ENCODE data around the gene SETBP1.
"Not testable (repeated sequence)": the region's sequence is repeated elsewhere in the genome, so short reads cannot be mapped to it uniquely, and the experiment has no call there.

Gene SETBP1

DNA sequence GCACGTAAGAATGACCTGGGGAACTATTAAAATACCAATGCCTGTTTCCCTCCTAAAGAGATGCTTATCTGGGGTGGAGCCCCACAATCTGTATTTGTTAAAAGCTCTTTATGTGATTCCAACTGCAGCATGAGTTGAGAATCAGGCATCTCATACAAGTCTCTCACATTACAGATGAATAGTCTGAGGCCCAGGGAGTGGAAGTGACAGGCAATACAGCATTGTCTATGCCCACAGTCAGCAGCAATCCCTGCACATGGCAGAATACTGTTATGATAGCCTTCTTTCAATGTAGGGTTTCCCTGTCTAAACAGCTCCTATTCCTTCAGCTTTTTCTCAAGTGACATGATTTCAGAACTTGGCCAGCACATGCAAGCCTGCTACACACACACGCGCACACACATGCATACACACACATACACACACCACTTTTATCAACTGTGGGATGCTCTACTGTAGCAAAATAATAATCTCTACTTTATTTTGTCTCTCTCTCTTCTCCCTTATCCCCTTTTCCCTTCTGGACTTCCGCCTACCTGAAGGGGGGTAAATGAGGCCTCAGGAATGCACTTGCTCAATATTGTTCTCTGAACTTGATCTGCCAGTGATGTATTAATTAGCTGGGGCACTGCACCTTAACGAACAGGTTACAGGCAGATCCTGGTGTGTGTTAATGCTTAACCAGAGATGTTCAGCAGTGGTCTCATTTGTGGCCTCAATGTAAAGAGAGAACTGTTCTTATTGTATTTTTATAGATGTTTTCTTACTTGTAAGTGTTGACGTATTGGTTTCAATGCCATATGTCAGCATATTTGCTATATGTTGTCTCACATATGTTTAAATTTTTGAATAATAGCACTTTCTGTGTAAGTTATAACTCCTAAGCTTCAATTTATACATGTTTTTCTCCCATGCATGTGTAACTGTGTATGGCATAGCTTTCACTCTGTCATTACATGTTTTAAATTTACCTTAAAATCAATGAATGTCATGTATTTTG lies 116.0 kb downstream of the SETBP1 start:
- DNase-seq, result no peak

GRCh38 chr18:44798433-44799048 lies 117.9 kb downstream of the SETBP1 start:
- DNase-seq, result no peak

DNA sequence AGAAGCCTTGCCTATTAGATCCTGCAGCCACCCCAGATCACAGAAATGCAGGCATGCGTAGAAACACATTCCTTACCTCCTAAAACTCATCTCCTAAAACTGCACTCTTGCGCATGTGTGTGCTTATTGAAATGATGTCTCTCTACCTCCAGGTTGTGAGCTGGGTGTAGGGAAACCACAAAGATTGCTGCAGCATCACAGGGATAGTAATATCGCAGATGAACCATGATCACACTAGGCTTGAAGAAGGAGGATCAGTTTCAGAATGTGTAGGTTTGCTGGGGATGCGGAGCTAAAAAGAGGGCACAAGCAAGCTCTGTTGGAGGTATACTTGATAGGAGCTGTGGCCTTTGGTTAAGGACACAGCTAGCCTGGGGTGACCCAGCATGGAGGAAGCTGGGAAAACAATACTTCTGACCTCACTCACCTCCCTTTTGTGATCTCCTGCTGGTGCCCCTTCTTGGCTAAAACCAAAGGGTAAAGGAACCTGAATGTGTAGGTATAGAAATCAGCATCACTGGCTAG lies 118.8 kb downstream of the SETBP1 start:
- no peak for DNase-seq

GRCh38 chr18:44799907-44800421 lies 119.3 kb downstream of the SETBP1 start:
- DNase-seq, result no peak

GRCh38 chr18:44800766-44801165 lies 120.1 kb downstream of the SETBP1 start:
- DNase-seq, result not testable (repeated sequence)

DNA sequence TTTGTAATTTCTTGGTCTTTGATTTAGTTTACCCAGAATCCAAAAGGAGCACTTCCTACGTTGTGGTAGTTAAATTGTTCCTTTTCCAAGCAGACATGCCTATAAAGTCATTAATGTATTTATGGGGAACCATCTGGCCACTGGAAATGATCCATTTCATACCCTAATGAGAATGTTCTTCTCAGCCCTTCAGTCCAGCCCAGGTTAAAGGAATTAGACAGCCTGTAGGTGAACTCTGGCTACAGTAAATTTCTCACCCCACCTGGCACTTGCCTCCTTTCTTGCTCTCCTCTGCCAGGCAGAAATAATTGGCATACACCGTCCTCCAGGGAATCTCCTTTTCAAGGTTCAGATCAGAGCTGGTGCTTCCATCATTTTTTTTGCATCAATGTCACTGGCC lies 121.1 kb downstream of the SETBP1 start:
- no peak for DNase-seq

- no peak for DNase-seq
Measured at GRCh38 chr18:44802508-44802907, 121.8 kb downstream of the SETBP1 start.

- no peak for DNase-seq
Measured at GRCh38 chr18:44803019-44803650, 122.4 kb downstream of the SETBP1 start.

- no peak for DNase-seq
Measured at GRCh38 chr18:44804033-44804432, 123.3 kb downstream of the SETBP1 start.

DNA sequence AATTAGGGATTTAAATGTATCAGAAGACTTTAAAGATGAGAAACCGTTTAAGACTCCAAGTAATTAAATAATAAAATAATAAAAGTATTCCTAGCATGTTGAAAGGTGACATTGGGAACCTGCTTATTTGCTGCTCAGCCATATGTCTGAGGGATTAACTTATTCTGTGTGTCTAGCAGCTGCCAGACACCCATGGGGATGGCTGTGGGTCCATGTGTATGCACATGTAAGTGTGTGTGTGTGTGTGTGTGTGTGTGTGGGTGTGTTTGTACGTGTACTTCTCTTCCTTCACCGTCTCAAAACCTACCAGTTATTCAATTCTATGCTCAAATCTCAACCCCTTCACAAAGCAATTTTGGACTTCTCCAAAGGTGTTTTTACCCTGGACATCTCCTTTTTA lies 124.5 kb downstream of the SETBP1 start:
- no peak for DNase-seq

- DNase-seq, result no peak
Measured at GRCh38 chr18:44805643-44806042, 125.0 kb downstream of the SETBP1 start.

DNA sequence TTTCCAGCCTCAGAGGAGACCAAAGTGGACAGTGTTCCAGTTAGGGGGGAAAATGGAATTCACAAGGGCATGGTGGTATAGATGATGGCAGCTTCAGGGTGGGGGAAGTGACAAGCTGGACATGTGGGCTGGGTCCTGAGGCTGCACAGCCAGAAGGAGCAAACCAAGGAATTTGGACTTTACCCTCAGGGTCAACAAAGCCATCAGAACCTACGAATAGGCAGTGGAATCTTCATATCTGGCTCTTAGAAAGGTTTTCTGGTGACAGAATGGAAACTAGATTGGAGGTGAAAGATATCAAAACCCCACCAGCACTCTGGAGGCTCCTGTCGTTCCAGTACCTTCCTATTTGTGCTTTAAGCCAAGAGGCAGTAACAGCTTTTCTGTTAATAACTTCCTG lies 127.1 kb downstream of the SETBP1 start:
- no peak for DNase-seq

- no peak for DNase-seq
Measured at GRCh38 chr18:44811572-44812125, 131.0 kb downstream of the SETBP1 start.

- DNase-seq, result no peak
Measured at GRCh38 chr18:44812426-44812825, 131.7 kb downstream of the SETBP1 start.

GRCh38 chr18:44813586-44813985 lies 132.9 kb downstream of the SETBP1 start:
- no peak for DNase-seq

- no peak for DNase-seq
Measured at GRCh38 chr18:44815108-44815507, 134.4 kb downstream of the SETBP1 start.

GRCh38 chr18:44816050-44816449 lies 135.4 kb downstream of the SETBP1 start:
- no peak for DNase-seq

GRCh38 chr18:44816477-44816876 lies 135.8 kb downstream of the SETBP1 start:
- DNase-seq, result no peak

GRCh38 chr18:44817831-44818473 lies 137.3 kb downstream of the SETBP1 start:
- DNase-seq, result no peak

DNA sequence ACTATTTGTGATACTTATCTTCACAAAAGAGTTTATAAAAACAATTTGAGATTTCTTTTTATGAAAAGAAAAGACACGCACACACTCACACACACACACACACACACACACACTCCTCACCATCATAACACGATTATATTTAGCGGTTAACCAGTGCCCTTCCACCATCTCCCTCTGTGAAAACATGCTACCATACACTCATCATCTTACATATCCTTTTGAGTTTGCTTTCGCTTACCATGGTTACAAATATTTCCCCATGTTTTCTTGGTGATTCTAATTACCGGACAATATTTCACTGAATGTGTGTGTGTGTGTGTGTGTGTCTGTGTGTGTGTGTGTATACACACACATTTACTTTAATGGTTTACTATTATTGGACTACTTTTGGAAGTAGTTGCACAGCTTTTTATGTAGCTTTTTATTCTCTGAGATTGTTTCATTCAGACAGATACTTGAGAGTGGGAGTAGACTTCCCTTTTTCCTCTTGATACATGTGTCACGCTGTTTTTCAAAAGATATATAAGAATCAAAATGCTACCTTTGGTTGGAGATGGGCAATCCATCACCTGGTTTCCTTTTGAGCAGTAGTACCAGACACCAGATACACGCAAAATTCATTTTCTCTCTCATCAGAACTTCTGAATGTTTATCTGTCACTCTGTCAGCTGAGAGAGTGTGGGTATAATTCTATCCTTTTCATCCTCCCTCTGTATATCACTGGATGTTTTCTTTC lies 138.1 kb downstream of the SETBP1 start:
- DNase-seq, result no peak

DNA sequence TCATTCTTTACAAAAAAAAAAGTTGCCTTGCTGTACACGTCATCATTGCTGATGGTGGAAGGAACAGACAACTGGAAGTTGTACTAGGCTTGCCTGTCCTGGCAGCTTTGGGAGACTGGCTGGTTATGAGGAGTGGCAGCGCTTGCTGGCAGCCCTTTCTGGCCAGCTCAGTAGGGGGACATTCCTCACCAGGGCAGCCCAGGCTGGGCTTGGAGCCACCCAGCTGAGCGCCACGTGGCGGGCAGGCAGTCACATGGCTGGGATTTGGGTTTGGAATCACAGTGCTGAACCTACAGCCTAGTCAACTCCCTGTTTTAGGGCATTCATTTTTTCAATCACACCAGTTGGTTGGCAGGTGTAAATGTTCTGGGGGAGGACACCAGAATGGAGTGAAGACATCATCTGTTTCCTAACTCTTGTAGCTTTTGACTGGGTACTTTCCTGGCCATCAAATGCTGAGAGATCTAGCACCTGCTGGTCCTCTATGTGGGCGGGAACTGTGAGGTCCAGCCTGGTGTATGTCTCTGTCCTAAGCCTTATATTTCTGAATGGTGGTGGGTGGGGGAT lies 139.3 kb downstream of the SETBP1 start:
- no peak for DNase-seq

Data from T1000 (cell line).